ENCODE results near the gene PHLDB3. TPM values are rescaled to one million over a fixed set of nuclear protein-coding genes. Genes with fewer than 3 reads are reported as not detected.

Gene PHLDB3
- total and polyA plus RNA-seq, 2 of the 4 experiments (the other 2 are of a cell fraction) = 2.9 to 10.6 TPM

- no peak overlapping the region for H2BK15ac ChIP-seq (ENCODE audit: low read depth, low read length)
- dilution Hi-C loops (cut with HindIII; ENCODE audit: low sequenced_read_pairs, unreplicated experiment) (no loop called here), in situ Hi-C loops (cut with MboI; ENCODE audit: low sequenced_read_pairs) (no loop called here), intact Hi-C loops (cut with micrococcal nuclease) (no loop called here)
- DNase-seq (peak; percentile 67), ATAC-seq (ENCODE audit: low read depth) (peak; percentile 72)
- peak overlapping the region; percentile 26; the same call in 1 of the 2 replicates for H2BK20ac ChIP-seq (ENCODE audit: low read depth, low read length)
- peaks cover 3% of the 10 kb centered on the region; the same call in 1 of the 2 replicates for H3K9me3 ChIP-seq (ENCODE audit: control insufficient read depth, insufficient read depth, low read length)
- 0% methylated on average over 1 of the region's 9 CpGs; no CpG with 5 or more reads in 1 of the 2 experiments for WGBS, 2 experiments (ENCODE audit: extremely low coverage in 2 of 2, insufficient read length in 1 of 2)
- CTCF ChIA-PET = interaction anchor here (1.3 to 2.4 kb wide), 4 partner anchors 8 to 81 kb away, joined by 4 to 8 read pairs (median 6); no protein-coding TSS in a partner anchor
- no peak overlapping the region for H3K14ac ChIP-seq (replicated peaks; ENCODE audit: low read depth, low read length)
- no peaks in the 10 kb centered on the region for H3K79me1 ChIP-seq (ENCODE audit: low read depth in 1 of 2, low read length in 2 of 2)
- H3K4me1 ChIP-seq (ENCODE audit: control insufficient read depth, insufficient read depth, low read length) = peaks cover 3% of the 10 kb centered on the region; the same call in 1 of the 2 replicates
- H3K27ac ChIP-seq (ENCODE audit: insufficient read depth, low read length) = no peak overlapping the region
- POLR2A ChIA-PET (ENCODE audit: unreplicated experiment) = no interaction called here
- no peak overlapping the region for H4K5ac ChIP-seq (ENCODE audit: low read depth, low read length)
- no peak overlapping the region for H3K9ac ChIP-seq (ENCODE audit: low read depth, low read length)
- peak overlapping the region; percentile 63; the same call in 1 of the 2 replicates for H3K23ac ChIP-seq (ENCODE audit: low read depth, low read length)
- H2AFZ ChIP-seq (replicated peaks; ENCODE audit: low read length, poor library complexity) = peak overlapping the region; percentile 59
- H3K27me3 ChIP-seq (ENCODE audit: control insufficient read depth, insufficient read depth, low read length) = 0 out of 2 replicates have a peak, but pooled peaks cover 2% of the 10 kb centered on the region
- no peak overlapping the region for H4K8ac ChIP-seq (ENCODE audit: low read depth in 2 of 2, low read length in 2 of 2)
- H4K20me1 ChIP-seq (ENCODE audit: insufficient read depth, low read length) = no peaks in the 10 kb centered on the region; the same call in none of the 2 replicates
- TF ChIP-seq POLR2A (IDR thresholded peaks at IDR 0.05; ENCODE audit: low read depth, low read length) (no peak), MXI1 (IDR thresholded peaks at IDR 0.05; ENCODE audit: borderline replicate concordance, low read depth, low read length) (no peak), MAFK (IDR thresholded peaks at IDR 0.05; ENCODE audit: low read depth, low read length) (no peak), SMC3 (IDR thresholded peaks at IDR 0.05; ENCODE audit: low read depth, low read length) (no peak), RAD21 (IDR thresholded peaks at IDR 0.05; ENCODE audit: low read length) (no peak), USF2 (IDR thresholded peaks at IDR 0.05; ENCODE audit: low read depth, low read length) (no peak)
- BruUV-seq (replicated peaks) = no TSS peak
- H2BK120ac ChIP-seq (ENCODE audit: low read depth, low read length) = no peak overlapping the region; the same call in 1 of the 2 replicates
- no peak overlapping the region for H3K4me3 ChIP-seq (ENCODE audit: insufficient read depth, low read depth, low read length)
- no peak overlapping the region for H4K91ac ChIP-seq (ENCODE audit: insufficient read depth, low read depth, low read length)
- no peak overlapping the region for H3K18ac ChIP-seq (ENCODE audit: low read depth, low read length)
- H3K4ac ChIP-seq (ENCODE audit: low read depth, low read length) = peak overlapping the region; percentile 31; the same call in 1 of the 2 replicates
- no peak overlapping the region for H3K4me2 ChIP-seq (ENCODE audit: low read depth, low read length)
- no peak overlapping the region for H2AK9ac ChIP-seq (replicated peaks; ENCODE audit: low read depth, low read length, poor library complexity)
- H2AK5ac ChIP-seq (ENCODE audit: low read depth, low read length) = no peak overlapping the region
- H3K56ac ChIP-seq (ENCODE audit: extremely low read depth, insufficient read depth, low read length) = no peak overlapping the region
- 0 out of 2 replicates have a peak, but pooled peaks cover 3% of the 10 kb centered on the region for H3K9me1 ChIP-seq (ENCODE audit: insufficient read depth, low read length)
- H3K36me3 ChIP-seq (ENCODE audit: control insufficient read depth, insufficient read depth, low read length) = no peaks in the 10 kb centered on the region
- no peak overlapping the region for H2BK5ac ChIP-seq (ENCODE audit: low read depth, low read length, poor library complexity, severe bottlenecking)
Observed at GRCh38 chr19:43438291-43439031, 66.1 kb downstream of the PHLDB3 start.
